ENCODE measurements around the gene IYD. TPM values are rescaled to one million over a fixed set of nuclear protein-coding genes. Genes with fewer than 3 reads are reported as not detected.

IYD gene
- total and polyA plus RNA-seq, 9 of the 15 experiments (the other 6 are each of a cell fraction or from before 2014, with no cell fraction given), result not detected

DNA sequence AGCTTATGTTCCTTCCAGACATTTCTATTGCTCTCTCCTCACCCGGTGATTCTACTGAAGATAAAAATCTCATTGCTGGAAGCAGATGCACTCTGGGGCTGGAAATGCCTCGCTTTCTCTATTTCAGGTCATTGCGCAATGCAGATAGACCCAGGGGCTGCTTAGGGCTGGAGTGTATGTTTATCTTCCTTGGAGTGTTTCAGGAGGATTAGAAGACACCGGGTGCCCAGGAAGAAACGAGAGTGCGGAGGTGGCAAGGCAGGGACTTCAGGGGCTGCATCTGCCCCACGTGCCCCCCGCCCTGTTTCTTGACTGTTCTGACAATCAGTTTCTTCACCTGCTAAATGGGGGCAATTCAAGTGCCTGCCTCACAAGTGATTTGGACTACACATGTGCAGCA is 45.6 kb upstream of the IYD start (continued):
- TF ChIP-seq, protein P1, sequence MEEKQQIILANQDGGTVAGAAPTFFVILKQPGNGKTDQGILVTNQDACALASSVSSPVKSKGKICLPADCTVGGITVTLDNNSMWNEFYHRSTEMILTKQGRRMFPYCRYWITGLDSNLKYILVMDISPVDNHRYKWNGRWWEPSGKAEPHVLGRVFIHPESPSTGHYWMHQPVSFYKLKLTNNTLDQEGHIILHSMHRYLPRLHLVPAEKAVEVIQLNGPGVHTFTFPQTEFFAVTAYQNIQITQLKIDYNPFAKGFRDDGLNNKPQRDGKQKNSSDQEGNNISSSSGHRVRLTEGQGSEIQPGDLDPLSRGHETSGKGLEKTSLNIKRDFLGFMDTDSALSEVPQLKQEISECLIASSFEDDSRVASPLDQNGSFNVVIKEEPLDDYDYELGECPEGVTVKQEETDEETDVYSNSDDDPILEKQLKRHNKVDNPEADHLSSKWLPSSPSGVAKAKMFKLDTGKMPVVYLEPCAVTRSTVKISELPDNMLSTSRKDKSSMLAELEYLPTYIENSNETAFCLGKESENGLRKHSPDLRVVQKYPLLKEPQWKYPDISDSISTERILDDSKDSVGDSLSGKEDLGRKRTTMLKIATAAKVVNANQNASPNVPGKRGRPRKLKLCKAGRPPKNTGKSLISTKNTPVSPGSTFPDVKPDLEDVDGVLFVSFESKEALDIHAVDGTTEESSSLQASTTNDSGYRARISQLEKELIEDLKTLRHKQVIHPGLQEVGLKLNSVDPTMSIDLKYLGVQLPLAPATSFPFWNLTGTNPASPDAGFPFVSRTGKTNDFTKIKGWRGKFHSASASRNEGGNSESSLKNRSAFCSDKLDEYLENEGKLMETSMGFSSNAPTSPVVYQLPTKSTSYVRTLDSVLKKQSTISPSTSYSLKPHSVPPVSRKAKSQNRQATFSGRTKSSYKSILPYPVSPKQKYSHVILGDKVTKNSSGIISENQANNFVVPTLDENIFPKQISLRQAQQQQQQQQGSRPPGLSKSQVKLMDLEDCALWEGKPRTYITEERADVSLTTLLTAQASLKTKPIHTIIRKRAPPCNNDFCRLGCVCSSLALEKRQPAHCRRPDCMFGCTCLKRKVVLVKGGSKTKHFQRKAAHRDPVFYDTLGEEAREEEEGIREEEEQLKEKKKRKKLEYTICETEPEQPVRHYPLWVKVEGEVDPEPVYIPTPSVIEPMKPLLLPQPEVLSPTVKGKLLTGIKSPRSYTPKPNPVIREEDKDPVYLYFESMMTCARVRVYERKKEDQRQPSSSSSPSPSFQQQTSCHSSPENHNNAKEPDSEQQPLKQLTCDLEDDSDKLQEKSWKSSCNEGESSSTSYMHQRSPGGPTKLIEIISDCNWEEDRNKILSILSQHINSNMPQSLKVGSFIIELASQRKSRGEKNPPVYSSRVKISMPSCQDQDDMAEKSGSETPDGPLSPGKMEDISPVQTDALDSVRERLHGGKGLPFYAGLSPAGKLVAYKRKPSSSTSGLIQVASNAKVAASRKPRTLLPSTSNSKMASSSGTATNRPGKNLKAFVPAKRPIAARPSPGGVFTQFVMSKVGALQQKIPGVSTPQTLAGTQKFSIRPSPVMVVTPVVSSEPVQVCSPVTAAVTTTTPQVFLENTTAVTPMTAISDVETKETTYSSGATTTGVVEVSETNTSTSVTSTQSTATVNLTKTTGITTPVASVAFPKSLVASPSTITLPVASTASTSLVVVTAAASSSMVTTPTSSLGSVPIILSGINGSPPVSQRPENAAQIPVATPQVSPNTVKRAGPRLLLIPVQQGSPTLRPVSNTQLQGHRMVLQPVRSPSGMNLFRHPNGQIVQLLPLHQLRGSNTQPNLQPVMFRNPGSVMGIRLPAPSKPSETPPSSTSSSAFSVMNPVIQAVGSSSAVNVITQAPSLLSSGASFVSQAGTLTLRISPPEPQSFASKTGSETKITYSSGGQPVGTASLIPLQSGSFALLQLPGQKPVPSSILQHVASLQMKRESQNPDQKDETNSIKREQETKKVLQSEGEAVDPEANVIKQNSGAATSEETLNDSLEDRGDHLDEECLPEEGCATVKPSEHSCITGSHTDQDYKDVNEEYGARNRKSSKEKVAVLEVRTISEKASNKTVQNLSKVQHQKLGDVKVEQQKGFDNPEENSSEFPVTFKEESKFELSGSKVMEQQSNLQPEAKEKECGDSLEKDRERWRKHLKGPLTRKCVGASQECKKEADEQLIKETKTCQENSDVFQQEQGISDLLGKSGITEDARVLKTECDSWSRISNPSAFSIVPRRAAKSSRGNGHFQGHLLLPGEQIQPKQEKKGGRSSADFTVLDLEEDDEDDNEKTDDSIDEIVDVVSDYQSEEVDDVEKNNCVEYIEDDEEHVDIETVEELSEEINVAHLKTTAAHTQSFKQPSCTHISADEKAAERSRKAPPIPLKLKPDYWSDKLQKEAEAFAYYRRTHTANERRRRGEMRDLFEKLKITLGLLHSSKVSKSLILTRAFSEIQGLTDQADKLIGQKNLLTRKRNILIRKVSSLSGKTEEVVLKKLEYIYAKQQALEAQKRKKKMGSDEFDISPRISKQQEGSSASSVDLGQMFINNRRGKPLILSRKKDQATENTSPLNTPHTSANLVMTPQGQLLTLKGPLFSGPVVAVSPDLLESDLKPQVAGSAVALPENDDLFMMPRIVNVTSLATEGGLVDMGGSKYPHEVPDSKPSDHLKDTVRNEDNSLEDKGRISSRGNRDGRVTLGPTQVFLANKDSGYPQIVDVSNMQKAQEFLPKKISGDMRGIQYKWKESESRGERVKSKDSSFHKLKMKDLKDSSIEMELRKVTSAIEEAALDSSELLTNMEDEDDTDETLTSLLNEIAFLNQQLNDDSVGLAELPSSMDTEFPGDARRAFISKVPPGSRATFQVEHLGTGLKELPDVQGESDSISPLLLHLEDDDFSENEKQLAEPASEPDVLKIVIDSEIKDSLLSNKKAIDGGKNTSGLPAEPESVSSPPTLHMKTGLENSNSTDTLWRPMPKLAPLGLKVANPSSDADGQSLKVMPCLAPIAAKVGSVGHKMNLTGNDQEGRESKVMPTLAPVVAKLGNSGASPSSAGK (IDR thresholded peaks at IDR 0.05), result peak; percentile 48; the same call in 1 of the 2 replicates
- TF ChIP-seq OTX1 (CRISPR knock-in tag; IDR thresholded peaks at IDR 0.05) (no peak), NR2C2 (CRISPR knock-in tag; IDR thresholded peaks at IDR 0.05) (no peak), NR2C2 (tag; IDR thresholded peaks at IDR 0.05) (peak; percentile 52), ZNF778 (CRISPR knock-in tag; IDR thresholded peaks at IDR 0.05) (no peak)
- TF ChIP-seq, protein P2, sequence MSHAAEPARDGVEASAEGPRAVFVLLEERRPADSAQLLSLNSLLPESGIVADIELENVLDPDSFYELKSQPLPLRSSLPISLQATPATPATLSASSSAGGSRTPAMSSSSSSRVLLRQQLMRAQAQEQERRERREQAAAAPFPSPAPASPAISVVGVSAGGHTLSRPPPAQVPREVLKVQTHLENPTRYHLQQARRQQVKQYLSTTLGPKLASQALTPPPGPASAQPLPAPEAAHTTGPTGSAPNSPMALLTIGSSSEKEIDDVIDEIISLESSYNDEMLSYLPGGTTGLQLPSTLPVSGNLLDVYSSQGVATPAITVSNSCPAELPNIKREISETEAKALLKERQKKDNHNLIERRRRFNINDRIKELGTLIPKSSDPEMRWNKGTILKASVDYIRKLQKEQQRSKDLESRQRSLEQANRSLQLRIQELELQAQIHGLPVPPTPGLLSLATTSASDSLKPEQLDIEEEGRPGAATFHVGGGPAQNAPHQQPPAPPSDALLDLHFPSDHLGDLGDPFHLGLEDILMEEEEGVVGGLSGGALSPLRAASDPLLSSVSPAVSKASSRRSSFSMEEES (CRISPR knock-in tag; IDR thresholded peaks at IDR 0.05), result no peak
- TF ChIP-seq, protein P3, sequence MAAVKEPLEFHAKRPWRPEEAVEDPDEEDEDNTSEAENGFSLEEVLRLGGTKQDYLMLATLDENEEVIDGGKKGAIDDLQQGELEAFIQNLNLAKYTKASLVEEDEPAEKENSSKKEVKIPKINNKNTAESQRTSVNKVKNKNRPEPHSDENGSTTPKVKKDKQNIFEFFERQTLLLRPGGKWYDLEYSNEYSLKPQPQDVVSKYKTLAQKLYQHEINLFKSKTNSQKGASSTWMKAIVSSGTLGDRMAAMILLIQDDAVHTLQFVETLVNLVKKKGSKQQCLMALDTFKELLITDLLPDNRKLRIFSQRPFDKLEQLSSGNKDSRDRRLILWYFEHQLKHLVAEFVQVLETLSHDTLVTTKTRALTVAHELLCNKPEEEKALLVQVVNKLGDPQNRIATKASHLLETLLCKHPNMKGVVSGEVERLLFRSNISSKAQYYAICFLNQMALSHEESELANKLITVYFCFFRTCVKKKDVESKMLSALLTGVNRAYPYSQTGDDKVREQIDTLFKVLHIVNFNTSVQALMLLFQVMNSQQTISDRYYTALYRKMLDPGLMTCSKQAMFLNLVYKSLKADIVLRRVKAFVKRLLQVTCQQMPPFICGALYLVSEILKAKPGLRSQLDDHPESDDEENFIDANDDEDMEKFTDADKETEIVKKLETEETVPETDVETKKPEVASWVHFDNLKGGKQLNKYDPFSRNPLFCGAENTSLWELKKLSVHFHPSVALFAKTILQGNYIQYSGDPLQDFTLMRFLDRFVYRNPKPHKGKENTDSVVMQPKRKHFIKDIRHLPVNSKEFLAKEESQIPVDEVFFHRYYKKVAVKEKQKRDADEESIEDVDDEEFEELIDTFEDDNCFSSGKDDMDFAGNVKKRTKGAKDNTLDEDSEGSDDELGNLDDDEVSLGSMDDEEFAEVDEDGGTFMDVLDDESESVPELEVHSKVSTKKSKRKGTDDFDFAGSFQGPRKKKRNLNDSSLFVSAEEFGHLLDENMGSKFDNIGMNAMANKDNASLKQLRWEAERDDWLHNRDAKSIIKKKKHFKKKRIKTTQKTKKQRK (IDR thresholded peaks at IDR 0.05; ENCODE audit: borderline replicate concordance, low read depth, low read length), result no peak
- TF ChIP-seq, protein P4, sequence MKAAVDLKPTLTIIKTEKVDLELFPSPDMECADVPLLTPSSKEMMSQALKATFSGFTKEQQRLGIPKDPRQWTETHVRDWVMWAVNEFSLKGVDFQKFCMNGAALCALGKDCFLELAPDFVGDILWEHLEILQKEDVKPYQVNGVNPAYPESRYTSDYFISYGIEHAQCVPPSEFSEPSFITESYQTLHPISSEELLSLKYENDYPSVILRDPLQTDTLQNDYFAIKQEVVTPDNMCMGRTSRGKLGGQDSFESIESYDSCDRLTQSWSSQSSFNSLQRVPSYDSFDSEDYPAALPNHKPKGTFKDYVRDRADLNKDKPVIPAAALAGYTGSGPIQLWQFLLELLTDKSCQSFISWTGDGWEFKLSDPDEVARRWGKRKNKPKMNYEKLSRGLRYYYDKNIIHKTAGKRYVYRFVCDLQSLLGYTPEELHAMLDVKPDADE (conservative IDR thresholded peaks at IDR 0.05; ENCODE audit: control insufficient read depth, low read depth, low read length), result no peak

All from K562 (cell line).